ENCODE results near the gene GPR42.
"Not testable (repeated sequence)": the region's sequence is repeated elsewhere in the genome, so short reads cannot be mapped to it uniquely, and the experiment has no call there.

Gene GPR42

DNA sequence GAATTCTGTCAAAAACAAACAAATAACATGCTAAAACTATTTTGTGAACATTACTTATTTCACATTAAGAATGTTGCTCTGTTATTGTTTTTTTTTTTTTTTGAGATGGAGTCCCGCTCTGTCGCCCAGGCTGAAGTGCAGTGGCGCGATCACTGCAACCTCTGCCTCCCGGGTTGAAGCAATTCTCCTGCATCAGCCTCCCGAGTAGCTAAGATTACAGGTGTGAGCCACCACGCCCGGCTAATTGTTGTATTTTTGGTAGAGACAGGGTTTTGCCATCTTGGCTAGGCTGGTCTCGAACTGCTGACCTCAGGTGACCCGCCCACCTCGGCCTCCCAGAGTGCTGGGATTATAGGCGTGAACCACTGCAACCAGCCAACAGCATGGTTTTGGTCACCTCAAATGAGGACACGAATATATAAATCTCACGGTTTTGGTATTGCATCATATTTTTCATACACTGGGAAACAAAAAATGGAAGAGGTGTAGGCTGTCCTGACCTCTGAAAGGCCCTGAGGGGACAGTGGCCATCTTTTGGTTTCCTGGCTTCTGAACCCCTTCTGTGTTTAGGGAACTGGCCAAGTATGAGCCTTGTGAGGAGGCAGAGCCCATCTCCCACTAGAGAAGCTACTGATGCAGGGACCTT lies 25.5 kb downstream of the GPR42 start:
- DNase-seq (ENCODE audit: low spot score) = no peak

DNA sequence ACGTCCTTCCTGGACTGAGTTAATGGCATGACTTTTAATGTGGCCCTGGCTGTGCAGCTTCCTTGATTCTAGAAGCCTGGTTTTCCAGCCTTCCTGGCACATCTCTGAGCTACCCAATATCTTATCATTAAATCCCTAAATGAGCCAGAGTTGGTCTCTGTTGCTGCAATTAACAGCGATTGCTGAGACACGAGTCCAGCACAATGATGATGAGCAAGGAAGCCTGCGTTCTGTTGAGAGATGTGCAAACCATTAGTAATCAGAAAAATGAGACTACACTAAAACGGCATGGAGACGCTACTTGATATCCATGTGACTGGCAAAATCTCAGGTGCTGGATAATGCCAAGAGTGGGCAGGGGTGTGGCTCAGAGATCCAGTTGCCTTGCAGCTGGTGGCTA lies 26.2 kb downstream of the GPR42 start:
- no peak for DNase-seq (ENCODE audit: low spot score)

DNA sequence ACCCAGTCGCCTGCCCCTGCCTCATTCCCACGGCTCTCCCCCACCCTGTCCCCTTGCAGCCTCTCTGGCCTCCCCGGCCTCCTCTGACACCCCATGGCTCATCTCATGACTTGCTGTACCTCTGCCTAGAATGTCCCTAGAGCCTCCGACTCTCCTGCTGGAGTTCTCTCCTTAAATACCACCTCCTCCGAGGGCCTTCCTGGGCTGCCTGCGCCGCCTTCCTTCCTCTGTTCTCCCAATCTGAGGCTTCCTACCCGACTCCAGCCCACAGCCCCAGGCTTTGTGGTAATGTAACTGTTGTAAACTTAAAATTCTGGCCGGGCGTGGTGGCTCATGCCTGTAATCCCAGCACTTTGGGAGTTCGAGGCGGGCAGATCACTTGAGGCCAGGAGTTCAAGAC lies 27.7 kb downstream of the GPR42 start:
- no peak for DNase-seq (ENCODE audit: low spot score)

DNA sequence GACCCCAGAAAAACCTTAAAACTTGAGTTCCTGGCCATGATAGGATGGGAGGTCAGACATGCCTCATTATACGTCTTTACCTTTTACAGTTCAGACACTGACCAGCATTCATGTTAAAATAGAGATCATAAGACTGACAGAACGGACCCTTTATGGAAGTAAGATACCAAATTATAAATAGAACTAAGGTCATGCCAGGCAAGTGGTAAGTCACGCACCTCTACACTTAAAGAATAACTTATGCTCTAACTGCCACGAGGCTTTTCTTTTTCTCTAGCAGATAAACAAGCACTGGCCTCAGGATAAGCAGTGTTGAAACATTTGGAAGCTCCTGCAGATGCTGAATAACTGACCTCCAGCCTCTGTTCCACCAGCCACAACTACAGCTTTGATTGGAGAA lies 28.4 kb downstream of the GPR42 start:
- no peak for DNase-seq (ENCODE audit: low spot score)

DNA sequence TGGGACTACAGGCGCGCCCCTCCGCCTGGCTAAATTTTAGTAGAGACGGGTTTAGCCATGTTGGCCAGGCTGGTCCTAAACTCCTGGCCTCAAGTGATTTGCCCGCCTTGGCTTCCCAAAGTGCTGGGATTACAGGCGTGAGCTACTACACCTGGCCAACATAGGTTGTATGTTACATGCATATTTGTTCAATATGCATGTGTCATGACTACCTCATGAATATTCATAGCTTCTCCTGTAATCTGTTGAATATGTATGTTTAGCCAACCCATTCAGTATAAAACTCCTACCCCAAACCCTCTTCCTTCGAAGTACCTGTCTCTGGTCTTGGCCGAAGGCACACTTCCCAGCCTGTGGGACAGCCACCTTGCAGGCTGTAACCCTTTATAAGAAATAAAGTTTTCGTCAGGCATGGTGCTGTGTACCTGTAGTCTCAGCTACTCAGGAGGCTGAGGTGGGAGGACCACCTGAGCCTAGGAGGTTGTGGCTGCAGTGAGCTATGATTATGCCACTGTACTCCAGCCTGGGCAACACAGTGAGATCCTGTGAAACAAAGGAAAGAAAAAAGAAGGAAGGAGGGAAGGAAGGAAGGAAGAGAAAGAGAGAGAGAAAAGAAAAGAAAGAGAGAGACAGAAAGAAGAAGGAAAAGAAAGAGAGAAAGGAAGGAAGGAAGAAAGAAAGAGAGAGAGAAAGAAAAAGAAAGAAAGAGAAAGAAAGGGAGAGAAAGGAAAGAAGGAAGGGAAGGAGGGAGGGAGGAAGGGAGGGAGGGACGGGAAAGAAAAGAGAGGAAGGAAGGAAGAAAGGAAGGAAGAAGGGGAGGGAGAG lies 29.3 kb downstream of the GPR42 start:
- DNase-seq (ENCODE audit: low spot score) = no peak

DNA sequence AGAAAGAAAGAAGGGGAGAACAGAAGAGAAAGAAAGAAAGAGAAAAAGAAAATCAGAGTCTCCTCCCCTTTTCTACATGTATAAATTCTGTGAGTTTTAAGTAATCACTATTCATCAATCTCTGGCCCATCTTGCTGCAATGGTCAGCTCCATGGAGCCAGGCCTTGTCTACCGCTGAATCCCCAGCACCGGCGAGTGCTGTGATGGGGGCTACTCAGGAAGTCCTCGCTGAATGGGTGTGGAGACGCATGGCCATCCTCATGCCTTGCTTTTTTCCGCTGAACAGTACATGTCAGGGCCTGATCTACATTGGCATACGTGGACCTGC lies 29.9 kb downstream of the GPR42 start:
- DNase-seq (ENCODE audit: low spot score) = no peak

DNA sequence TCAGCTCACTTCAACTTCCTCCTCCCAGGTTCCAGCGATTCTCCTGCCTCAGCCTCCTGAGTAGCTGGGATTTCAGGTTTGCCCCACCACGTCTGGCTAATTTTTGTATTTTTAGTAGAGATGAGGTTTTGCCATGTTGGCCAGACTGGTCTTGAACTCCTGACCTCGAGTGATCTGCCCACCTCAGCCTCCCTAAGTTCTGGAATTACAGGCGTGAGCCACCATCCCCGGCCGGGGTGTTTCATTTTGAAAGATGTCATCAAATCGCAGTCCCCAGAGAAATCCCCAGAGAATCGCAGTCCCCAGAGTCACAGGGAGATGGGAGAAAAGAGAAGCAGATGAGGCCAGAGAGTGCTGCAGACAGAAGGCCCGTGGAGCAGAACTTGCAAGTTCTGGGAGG lies 30.5 kb downstream of the GPR42 start:
- not testable (repeated sequence) for DNase-seq (ENCODE audit: low spot score)

DNA sequence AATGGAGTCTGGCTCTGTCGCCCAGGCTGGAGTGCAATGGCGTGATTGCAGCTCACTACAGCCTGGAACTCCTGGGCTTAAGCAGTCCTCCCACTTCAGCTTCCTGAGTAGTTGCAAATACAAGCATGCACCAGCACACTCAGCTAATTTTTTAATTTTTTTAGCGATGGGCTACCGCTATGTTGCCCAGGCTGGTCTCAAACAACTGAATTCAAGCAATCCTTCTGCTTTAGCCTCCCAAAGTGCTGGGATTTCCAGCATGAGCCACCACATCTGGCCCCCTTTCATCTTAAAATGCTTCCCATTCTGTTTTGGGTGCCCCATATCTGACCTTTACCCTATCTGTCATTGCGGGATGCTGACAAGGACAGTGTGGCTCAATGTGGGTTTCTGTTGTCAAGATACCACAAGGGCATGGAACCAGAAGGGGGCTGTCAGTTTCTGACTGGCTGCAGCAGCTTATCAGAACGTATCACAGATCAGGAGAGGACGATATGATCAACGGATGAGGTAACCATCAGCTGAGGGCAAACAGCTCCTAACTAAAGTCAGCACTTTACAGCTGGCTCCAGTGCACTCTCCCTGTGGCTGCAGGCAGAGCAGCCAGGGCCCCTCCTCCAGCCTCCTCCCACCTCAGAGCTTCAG lies 32.4 kb downstream of the GPR42 start:
- no peak for DNase-seq (ENCODE audit: low spot score)

DNA sequence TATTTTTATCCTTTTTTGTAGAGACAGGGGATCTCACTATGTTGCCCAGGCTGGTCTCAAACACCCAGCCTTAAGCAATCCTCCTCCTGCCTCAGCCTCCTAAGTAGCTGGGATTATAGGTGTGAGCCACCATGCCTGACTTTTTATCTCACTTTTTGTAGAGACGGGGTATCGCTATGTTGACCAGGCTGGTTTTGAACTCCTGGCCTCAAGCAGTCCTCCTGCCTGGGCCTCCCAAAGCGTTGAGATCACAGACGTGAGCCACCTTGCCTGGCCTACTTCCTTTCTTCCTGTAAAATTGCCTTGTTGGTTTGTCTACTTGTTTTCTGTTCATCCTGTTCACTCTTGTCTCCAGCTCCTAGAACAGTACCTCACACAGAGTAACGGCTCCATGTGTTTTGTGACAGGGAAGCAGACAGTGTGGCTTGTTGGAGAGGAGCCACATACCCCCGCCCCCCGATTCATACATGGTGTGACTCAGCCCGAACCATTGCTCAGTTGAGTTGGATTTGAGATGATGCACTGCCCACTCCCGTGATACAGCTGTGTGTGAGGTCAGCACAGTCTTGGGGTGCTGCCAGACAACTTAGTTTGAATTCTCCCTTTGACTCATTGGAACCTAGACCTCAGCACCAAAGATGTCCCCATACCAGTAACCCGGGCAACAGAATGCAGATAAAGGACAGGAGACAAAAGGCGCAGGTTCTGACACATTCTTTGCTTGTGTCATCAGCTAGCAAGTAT lies 34.2 kb downstream of the GPR42 start:
- DNase-seq (ENCODE audit: low spot score) = no peak

DNA sequence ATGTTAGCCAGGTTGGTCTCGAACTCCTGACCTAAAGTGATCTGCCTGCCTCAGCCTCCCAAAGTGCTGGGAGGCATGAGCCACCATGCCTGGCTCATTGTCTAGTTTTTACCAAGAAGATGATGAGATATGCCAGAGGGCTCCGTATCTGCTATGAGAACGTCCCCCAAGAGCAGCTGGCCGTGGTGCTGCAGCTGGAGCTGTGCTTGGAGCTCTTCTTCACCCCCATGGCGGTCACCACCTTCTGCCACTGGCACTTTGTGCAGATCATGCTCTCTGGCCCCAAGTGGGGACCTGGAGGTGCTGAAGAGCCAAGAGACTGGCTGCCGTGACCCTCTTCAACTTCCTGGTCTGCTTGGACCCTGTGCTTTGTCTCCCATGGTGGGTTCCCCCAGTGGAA lies 36.8 kb downstream of the GPR42 start:
- DNase-seq (ENCODE audit: low spot score) = no peak

DNA sequence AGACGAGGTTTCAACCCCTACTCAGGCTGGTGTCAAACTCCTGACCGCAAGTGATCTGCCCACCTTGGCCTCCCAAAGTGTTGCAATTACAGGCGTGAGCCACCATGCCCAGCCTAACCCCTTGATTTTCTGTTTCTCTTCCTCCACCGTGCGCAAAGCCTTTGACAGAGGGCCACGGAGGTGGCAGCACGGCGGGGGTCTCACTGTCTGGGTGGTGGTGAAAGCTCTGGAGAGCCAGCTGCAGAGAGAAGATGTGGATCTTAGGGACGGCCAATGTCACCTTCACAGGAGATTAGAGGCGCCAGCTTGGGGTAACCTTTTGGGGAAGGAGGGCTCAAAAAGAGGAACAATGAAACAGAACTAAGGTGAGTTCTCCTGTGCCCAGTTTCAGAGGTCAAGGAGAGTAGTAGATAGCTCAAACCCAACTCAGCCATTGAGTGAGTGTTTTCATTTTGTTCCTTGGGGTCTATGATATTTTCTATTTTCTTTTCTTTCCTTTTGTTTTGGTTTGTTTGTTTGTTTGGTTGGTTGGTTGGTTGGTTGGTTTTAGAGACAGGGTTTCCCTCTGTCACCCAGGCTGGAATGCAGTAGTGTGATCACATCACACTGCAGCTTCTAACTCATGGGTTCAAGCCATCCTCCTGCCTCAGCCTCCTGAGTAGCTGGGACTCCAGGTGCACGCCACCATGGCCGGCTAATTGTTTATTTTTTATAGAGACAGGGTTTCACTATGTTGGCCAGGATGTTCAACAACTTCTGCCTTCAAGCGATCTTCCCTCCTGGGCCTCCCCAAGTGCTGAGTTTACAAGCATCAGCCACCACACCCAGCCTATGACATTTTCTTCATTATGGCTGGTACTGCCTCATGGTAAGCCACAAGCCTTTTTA lies 37.7 kb downstream of the GPR42 start:
- DNase-seq (ENCODE audit: low spot score) = no peak

DNA sequence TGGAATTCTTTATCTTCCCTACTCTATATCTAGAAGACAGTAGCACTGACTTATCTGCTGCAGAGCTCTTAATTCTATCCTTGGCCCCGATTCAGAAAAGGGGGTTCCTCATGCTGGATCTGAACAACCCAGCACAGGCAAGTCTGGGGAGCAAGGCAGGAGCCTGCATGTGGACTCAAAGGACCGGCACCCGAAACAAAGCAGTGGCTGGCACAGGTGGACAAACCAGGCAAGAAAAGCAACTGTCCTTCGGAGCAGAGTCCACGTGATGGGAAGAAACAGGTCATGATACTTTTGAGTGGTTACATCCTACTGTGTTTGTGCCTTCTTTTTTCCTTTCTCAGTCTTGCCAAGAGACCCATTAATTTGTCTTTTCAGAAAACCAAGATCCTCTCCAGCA lies 38.3 kb downstream of the GPR42 start:
- no peak for DNase-seq (ENCODE audit: low spot score)

DNA sequence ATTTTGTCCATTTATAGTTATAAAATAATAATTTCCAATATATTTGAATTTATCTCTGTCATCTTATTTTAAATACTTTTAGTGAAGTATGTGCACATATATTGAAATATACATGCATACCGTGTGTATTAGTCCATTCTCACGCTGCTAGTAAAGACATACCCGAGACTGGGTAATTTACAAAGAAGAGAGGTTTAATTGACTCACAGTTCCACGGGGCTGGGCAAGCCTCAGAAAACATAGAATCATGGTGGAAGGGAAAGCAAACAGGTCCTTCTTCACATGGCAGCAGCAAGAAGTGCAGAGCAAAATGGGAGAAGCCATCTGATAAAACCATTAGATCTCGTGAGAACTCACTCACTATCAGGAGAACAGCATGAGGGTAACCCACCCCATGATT lies 39.6 kb downstream of the GPR42 start:
- no peak for DNase-seq (ENCODE audit: low spot score)

DNA sequence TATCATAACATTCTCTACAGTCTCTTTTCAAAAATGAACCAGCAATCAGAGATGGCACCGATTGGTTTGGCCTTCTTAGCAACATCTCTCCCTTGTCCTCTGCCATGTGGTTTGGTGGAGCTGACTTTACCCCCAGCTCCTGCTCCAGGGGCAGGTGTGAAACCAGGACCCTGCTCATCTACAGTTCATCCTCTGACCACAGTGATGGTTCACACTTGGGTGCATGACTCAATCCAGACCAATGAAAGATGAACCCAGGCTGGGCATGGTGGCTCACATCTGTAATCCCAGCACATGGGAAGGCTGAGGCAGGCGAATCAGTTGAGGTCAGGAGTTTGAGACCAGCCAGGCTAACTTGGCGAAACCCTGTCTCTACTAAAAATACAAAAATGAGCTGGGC lies 43.6 kb downstream of the GPR42 start:
- DNase-seq (ENCODE audit: low spot score) = no peak

DNA sequence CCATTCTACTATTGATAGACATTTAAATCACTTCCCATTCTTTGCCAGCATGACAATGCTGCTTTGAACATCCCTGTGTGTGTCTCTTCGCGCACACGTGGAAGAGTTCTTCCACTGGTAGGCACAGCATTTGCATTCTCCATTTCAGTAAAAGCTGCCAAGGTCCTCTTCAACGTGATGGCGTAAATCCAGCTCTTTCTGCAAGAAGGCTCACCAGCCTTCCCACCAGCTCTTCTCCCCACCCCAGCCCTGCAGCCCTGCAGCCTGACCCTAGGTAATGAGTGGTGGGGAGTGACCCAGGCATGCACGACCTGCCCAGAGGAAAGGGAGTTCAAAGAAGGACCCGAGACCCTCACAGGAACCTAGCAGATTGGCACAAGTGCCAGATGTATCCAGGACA lies 45.5 kb downstream of the GPR42 start:
- DNase-seq (ENCODE audit: low spot score) = no peak

DNA sequence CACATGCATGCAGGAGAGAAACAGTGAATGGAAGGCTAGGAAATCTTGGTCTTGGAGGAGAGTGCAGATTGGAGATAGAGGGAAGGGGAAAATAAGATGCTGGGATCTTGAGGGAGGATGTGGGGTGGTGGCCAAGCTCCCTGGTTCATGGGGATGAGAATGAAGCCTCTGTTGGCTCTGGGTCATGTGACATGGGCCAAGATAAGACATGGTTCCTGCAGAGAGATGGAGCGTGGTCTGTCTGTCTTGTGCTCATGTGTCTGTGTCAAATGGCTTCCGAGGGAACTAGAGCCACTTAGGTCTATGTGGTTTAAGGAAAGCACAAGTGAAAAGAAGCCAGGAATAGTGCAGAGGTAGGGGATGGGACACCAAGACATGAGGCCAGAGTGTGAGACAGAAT lies 46.4 kb downstream of the GPR42 start:
- DNase-seq (ENCODE audit: low spot score) = no peak

DNA sequence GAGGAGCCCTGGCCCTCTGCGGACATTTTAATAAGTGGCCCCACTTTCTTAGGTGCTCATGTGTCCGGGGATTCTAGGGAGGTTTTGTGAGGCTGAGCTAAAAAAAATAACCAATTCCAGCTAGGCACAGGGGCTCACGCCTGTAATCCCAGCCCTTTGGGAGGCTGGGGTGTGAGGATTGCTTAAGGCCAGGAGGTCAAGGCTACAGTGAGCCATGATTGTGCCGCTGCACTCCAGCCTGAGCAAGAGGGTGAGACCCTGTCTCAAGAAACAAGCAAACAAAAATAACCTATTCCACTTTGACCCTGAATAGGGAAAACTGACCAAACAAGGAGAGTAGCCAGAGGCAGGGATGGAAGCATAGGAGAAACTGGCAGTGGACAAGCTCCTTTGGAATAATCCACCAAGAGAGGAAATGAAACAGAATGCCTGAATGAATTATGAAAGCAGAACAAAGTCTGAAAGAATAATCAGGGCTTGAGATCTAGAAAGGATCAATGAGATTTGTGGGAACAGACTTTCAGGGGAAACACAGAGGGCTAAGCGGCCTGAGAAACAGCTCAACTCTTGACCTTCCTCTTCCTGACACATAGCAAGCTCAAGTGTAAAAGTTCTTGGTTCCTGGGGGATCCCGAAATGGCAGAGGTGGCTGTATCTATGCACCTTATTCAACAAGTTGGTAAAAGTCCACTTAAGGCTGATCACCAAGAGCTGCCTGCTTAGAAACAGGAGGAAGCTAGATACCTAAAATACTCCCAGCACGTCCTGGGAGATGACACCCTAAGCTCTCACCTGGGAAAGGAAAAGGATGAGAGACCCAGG lies 47.1 kb downstream of the GPR42 start:
- no peak for DNase-seq (ENCODE audit: low spot score)

DNA sequence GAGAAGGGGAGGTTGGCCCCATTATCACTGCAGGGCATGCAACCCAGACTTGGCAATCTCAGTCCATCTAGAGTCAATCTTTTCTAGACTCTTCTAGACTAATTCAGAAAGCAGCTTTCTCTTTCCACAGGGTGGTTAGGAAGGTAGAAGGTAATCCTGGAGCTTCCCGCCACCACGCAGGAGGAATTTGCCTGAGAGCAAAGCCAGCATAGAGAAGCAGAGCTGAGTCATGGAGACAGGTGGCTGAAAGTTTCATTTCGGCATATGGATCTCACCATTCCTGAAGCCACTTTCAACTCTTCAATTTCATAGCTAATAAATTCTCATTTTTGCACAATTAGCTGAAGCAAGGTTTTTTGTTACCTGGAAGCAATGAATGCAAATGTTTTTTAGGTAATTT lies 48.2 kb downstream of the GPR42 start:
- no peak for DNase-seq (ENCODE audit: low spot score)

DNA sequence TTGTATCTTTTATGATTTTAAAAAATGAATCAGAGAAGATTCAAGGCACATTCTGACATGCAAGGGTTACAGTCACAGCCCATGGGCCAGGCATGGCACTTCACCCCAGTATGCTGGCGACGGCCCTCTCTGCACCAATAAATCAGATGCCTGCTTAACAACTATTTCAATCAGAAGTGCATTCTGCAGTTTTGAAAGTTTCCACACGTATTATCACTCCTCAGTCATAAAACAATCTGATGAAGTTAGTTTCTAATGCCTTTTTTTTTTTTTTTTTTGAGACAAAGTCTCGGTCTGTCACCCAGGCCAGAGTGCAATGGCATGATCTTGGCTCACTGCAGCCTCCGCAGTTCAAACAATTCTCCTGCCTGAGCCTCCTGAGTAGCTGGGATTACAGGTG lies 48.9 kb downstream of the GPR42 start:
- DNase-seq (ENCODE audit: low spot score) = no peak

DNA sequence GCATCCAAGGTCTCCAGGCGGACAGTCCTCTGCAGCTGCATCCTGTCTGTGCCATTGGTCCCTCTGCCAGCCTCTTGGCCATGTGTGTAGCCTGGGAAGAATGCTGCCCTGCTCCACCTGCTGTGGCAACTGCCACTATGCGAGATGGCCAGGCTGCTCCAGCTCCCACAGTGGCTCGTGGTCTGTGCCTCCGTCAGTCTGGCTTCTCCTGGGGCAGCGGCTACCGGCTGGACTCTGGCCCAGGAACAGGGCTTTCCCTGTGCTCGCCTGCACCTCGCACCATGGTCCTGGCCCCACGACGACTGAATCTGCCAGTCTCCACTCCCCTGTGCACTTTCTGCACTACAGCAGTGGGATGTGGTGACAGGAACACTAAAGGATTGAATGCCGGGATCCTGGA lies 50.5 kb downstream of the GPR42 start:
- no peak for DNase-seq (ENCODE audit: low spot score)
